Heart left ventricle (tissue), 16 donors: ENCODE data around the gene TMEM30B. TPM values are rescaled to one million over a fixed set of nuclear protein-coding genes. Genes with fewer than 3 reads are reported as not detected.

Experiments
- ATAC-seq, 4 donors: fragments of 200-7000 bp; cut with Tn5 transposase; one replicate each; pipeline ENCODE4 v1.9.1; 2020 to 2022; ENCODE audit warnings: moderate library complexity in 4 of 4, mild to moderate bottlenecking in 3 of 4, moderate number of reproducible peaks in 1 of 4
- DNase-seq, 5 donors: peaks; one replicate each; pipeline ENCODE4 v3.0.0-alpha.2; 2020
- H3K27ac ChIP-seq, 12 donors: fragments of 200-600 bp; sonication (generic) in 4 of 12; one replicate each; pipeline versions ENCODE4 v1.5.0 to v1.8.0; 2016 to 2022; ENCODE audit warnings: mild to moderate bottlenecking in 2 of 12
- H3K27me3 ChIP-seq, 9 donors: fragments of 200-600 bp; sonication (generic) in 2 of 9; one replicate each; pipeline versions ENCODE4 v1.5.1 to v1.8.0; 2016 to 2022; ENCODE audit warnings: mild to moderate bottlenecking in 3 of 9
- H3K36me3 ChIP-seq, 9 donors: fragments of 200-600 bp; sonication (generic) in 2 of 9; one replicate each; pipeline versions ENCODE4 v1.5.0 to v1.8.0; 2018 to 2022; ENCODE audit warnings: mild to moderate bottlenecking in 2 of 9
- H3K4me1 ChIP-seq, 12 donors: fragments of 200-600 bp; sonication (generic) in 4 of 12; one replicate each; pipeline versions ENCODE4 v1.5.0 to v1.8.0; 2016 to 2022; ENCODE audit warnings: mild to moderate bottlenecking in 3 of 12
- H3K4me3 ChIP-seq, 12 donors: fragments of 200-600 bp; sonication (generic) in 4 of 12; one replicate each; pipeline versions ENCODE4 v1.5.0 to v1.8.0; 2017 to 2022; ENCODE audit warnings: mild to moderate bottlenecking in 9 of 12, moderate library complexity in 4 of 12
- H3K9me3 ChIP-seq, 12 donors: fragments of 200-600 bp; sonication (generic) in 4 of 12; one replicate each; pipeline versions ENCODE4 v1.5.0 to v1.8.0; 2016 to 2022; ENCODE audit warnings: mild to moderate bottlenecking in 1 of 12
- POLR2A ChIP-seq, 2 donors: fragments of 450-650 bp; IDR thresholded peaks; one replicate each; pipeline ENCODE4 v1.6.1; 2017; ENCODE audit warnings: antibody characterized with exemption in 2 of 2, mild to moderate bottlenecking in 2 of 2, moderate library complexity in 2 of 2
- WGBS, 4 donors: extraction: QIAGEN DNeasy Blood & Tissue Kit in 2 of 4; methylation state at CpG; one replicate each; pipeline versions ENCODE4 v1.1.5 to v1.1.7; 2013 to 2018; 5-methylcytosine and 5-hydroxymethylcytosine counted together
- intact Hi-C, 10 donors: fragments of 100-400 bp; cut with DNase I; formaldehyde crosslinking; loops; one replicate each; pipeline versions ENCODE4 v1.11.1 to v1.14.2; 2022
- polyA plus RNA-seq, 2 donors: library from polyadenylated mRNA; stranded (reverse); fragments of 200-250 nt; gene quantifications; one replicate each; pipeline ENCODE4 v1.2.3, GENCODE V29; 2013
- total RNA-seq, 9 donors: library from RNA; depleted of rRNA in 2 of 9; stranded (reverse); fragments of >200 nt in 2 of 9; fragmentation: NEBNext Ultra II Directional in 3 of 9; extraction: Animal tissue kit (Norgen Biotek cat#: 25700) in 3 of 9; gene quantifications; one replicate each; pipeline versions ENCODE4 v1.1.0 to v1.2.4, GENCODE V29; 2016 to 2023
- TF ChIP-seq, protein P1 (sequence below), 12 donors: fragments of 200-600 bp; sonication (generic) in 4 of 12; IDR thresholded peaks; one replicate each; pipeline versions ENCODE4 v1.5.0 to v1.8.0; 2018 to 2022; ENCODE audit warnings: antibody characterized with exemption in 12 of 12, mild to moderate bottlenecking in 5 of 12
- donor health status: ischemic (EF 13 %, LVEDD 7.1; RV severe dilation, severe dysfunction).
- donor health status: healthy with polysubstance abuse.
- donor health status: DM: no; HTN: yes; CAD: no.
- donor health status: DM: no; HTN: no; CAD: no.
- donor health status: ischemic (EF 25% LVEDD 6.9; RV normal size, moderate dysfunction).
- donor health status: ischemic (EF 25% LVEDD 5.7; RV mildly dilated, moderate dysfunction).
- donor health status: healthy.
- donor health status: DM: yes; HTN: yes; CAD: no.
- donor health status: ischemic (EF 35%, LVEDD 5.7; RV mildly dilated, moderate dysfunction).
- donor health status: nonischemic (EF 11% LVEDD 7.7; RV severe dilation, severe dysfunction).
- donor health status: DM: yes; HTN: yes; CAD: no.
- donor health status: PGD.
- donor health status: ischemic (EF 29% LVEDD 5.4; RV normal size, mild dysfunction).
- donor health status: nonischemic (EF 23%, LVEDD 6.1; RV moderate dilation, normal function).

Gene TMEM30B
- total and polyA plus RNA-seq, 11 donors = 0.11 to 2.4 (median 0.38) TPM

DNA sequence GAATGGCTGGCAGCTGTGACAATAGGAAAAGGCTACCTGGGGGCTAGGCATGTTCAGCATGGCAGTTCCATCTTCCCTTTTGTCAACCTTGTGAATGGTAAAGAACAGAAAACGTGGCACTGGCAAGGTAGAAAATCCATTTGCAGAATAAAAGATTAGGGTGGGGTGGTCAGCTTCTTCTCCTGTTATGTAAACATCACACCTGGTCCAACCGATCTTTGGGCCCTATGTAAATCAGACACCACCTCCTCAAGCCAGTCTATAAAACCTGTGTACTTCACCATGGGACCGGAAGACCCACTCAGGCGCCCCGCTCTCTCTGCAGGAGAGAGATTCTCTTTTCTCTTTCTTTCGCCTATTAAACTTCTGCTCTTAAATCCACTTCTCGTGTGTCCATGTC lies 19.6 kb upstream of the TMEM30B start:
- Histone ChIP-seq H3K4me3 (no peak overlapping the region), H3K36me3 (no peaks in the 10 kb centered on the region), H3K27ac (no peak overlapping the region), H3K9me3 (peaks cover 0 to 23% (median 0%) of the 10 kb centered on the region in 12 donors), H3K27me3 (no peaks in the 10 kb centered on the region), H3K4me1 (peaks cover 0 to 19% (median 0%) of the 10 kb centered on the region in 12 donors)
- TF ChIP-seq, protein P1, sequence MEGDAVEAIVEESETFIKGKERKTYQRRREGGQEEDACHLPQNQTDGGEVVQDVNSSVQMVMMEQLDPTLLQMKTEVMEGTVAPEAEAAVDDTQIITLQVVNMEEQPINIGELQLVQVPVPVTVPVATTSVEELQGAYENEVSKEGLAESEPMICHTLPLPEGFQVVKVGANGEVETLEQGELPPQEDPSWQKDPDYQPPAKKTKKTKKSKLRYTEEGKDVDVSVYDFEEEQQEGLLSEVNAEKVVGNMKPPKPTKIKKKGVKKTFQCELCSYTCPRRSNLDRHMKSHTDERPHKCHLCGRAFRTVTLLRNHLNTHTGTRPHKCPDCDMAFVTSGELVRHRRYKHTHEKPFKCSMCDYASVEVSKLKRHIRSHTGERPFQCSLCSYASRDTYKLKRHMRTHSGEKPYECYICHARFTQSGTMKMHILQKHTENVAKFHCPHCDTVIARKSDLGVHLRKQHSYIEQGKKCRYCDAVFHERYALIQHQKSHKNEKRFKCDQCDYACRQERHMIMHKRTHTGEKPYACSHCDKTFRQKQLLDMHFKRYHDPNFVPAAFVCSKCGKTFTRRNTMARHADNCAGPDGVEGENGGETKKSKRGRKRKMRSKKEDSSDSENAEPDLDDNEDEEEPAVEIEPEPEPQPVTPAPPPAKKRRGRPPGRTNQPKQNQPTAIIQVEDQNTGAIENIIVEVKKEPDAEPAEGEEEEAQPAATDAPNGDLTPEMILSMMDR (IDR thresholded peaks at IDR 0.05) = no peak
- TF ChIP-seq POLR2A (IDR thresholded peaks at IDR 0.05) = no peak
- no peak for ATAC-seq
- 89 to 92% (median 91%) methylated on average over 7 of the region's 7 CpGs for WGBS, 4 donors
- DNase-seq = no peak
- intact Hi-C loops = loop anchor here in 2 of 10 donors (10.0 kb wide), 2 partner anchors 134 to 424 kb away; no protein-coding TSS in a partner anchor

- 30 to 43% (median 36%) methylated on average over 2 of the region's 2 CpGs for WGBS, 4 donors
- H3K4me1 ChIP-seq = peaks cover 0 to 19% (median 0%) of the 10 kb centered on the region in 12 donors
- no peak for TF ChIP-seq POLR2A (IDR thresholded peaks at IDR 0.05)
- TF ChIP-seq, protein P1 (IDR thresholded peaks at IDR 0.05) = no peak
- H3K27ac ChIP-seq = no peak overlapping the region
- H3K36me3 ChIP-seq = no peaks in the 10 kb centered on the region
- intact Hi-C loops = loop anchor here in 2 of 10 donors (10.0 kb wide), 2 partner anchors 135 to 425 kb away; no protein-coding TSS in a partner anchor
- H3K9me3 ChIP-seq = peaks cover 0 to 17% (median 0%) of the 10 kb centered on the region in 12 donors
- DNase-seq (no peak), ATAC-seq (no peak)
- H3K4me3 ChIP-seq = no peak overlapping the region
- H3K27me3 ChIP-seq = no peaks in the 10 kb centered on the region
These were observed 19.1 kb upstream of the TMEM30B start for GRCh38 chr14:61300209-61300608.

DNA sequence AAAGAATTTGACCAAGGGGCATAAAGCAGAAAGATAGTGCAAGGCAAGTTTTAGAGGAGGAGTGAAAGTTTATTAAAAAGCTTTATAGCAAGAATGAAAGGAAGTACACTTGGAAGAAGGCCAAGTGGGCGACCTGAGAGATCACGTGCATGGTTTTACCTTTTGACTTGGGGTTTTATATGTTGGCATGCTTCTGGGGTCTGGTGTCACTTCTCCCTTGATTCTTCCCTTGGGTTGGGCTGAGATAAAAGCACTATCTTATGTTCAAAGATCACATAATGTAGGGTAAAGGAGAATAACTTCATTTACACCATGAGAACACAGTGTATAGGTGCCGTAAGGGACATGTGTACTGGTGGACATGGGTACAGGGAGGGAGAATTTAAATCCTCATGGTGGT lies 17.7 kb upstream of the TMEM30B start:
- H3K36me3 ChIP-seq = no peaks in the 10 kb centered on the region
- 52 to 66% (median 64%) methylated on average over 3 of the region's 3 CpGs for WGBS, 4 donors
- no peak overlapping the region for H3K27ac ChIP-seq
- H3K27me3 ChIP-seq = no peaks in the 10 kb centered on the region
- TF ChIP-seq POLR2A (IDR thresholded peaks at IDR 0.05) = no peak
- TF ChIP-seq, protein P1 (IDR thresholded peaks at IDR 0.05) = no peak
- intact Hi-C loops = loop anchor here (5.0 to 10.0 kb wide), 6 partner anchors 153 to 826 kb away; no protein-coding TSS in a partner anchor
- H3K4me1 ChIP-seq = peaks cover 0 to 19% (median 0%) of the 10 kb centered on the region in 12 donors
- no peak overlapping the region for H3K4me3 ChIP-seq
- DNase-seq = no peak
- ATAC-seq = no peak
- H3K9me3 ChIP-seq = peaks cover 0 to 9% (median 0%) of the 10 kb centered on the region in 12 donors

- H3K27ac ChIP-seq = no peak overlapping the region
- peaks cover 0 to 9% (median 0%) of the 10 kb centered on the region in 12 donors for H3K9me3 ChIP-seq
- peaks cover 0 to 19% (median 0%) of the 10 kb centered on the region in 12 donors for H3K4me1 ChIP-seq
- H3K27me3 ChIP-seq = no peaks in the 10 kb centered on the region
- H3K4me3 ChIP-seq = no peak overlapping the region
- 77 to 84% (median 78%) methylated on average over 6 of the region's 6 CpGs for WGBS, 4 donors
- intact Hi-C loops = loop anchor here (2.0 to 10.0 kb wide), 7 partner anchors 155 to 827 kb away; no protein-coding TSS in a partner anchor
- ATAC-seq (no peak), DNase-seq (no peak)
- TF ChIP-seq, protein P1 (IDR thresholded peaks at IDR 0.05) = no peak
- no peaks in the 10 kb centered on the region for H3K36me3 ChIP-seq
These were observed 16.4 kb upstream of the TMEM30B start for GRCh38 chr14:61297581-61297980.
